Measurements from ENCODE around the gene SPATC1L. TPM values are rescaled to one million over a fixed set of nuclear protein-coding genes. Genes with fewer than 3 reads are reported as not detected.
A peak's percentile ranks its signal among the peaks of the same experiment; 100 is the strongest.

The SPATC1L gene
- total RNA-seq, 1 donor from 2014 or later = 27.5 TPM

GRCh38 chr21:46156678-46157077, 27.6 kb downstream of the SPATC1L start:
- no peak for DNase-seq (ENCODE audit: low read depth, low spot score)
- no peaks in the 10 kb centered on the region for H3K27me3 Mint-ChIP-seq (ENCODE audit: low read depth)
- no peaks in the 10 kb centered on the region for H3K36me3 Mint-ChIP-seq (ENCODE audit: low read depth)

GRCh38 chr21:46156378-46156645, 27.9 kb downstream of the SPATC1L start:
- TF ChIP-seq CTCF (conservative IDR thresholded peaks at IDR 0.05) = no peak
- Mint-ChIP-seq H3K4me1 (peaks cover 12% of the 10 kb centered on the region), H3K4me3 (no peak overlapping the region), H3K9me3 (no peaks in the 10 kb centered on the region), H3K27me3 (ENCODE audit: low read depth) (no peaks in the 10 kb centered on the region), H3K36me3 (ENCODE audit: low read depth) (no peaks in the 10 kb centered on the region), H3K27ac (ENCODE audit: unreplicated experiment) (peak overlapping the region; percentile 96)
- DNase-seq (ENCODE audit: low read depth, low spot score) = no peak

More at GRCh38 chr21:46156678-46157077, 27.6 kb downstream of the SPATC1L start:
- H3K4me3 Mint-ChIP-seq = no peak overlapping the region
- TF ChIP-seq CTCF (conservative IDR thresholded peaks at IDR 0.05) = no peak
- peaks cover 12% of the 10 kb centered on the region for H3K4me1 Mint-ChIP-seq
- H3K27ac Mint-ChIP-seq (ENCODE audit: unreplicated experiment) = no peak overlapping the region
- no peaks in the 10 kb centered on the region for H3K9me3 Mint-ChIP-seq

- H3K4me3 Mint-ChIP-seq = no peak within 1 kb of the TSS
- no peaks in the 10 kb centered on the region for H3K27me3 Mint-ChIP-seq (ENCODE audit: low read depth)
- DNase-seq (ENCODE audit: low read depth, low spot score) = no peak
- no peaks in the 10 kb centered on the region for H3K9me3 Mint-ChIP-seq
- H3K4me1 Mint-ChIP-seq = peaks cover 12% of the 10 kb centered on the region
- H3K36me3 Mint-ChIP-seq (ENCODE audit: low read depth) = no peaks in the 10 kb centered on the region
- TF ChIP-seq CTCF (conservative IDR thresholded peaks at IDR 0.05) = no peak
- H3K27ac Mint-ChIP-seq (ENCODE audit: unreplicated experiment) = peak within 1 kb of the TSS; percentile 96
These were observed 28.5 kb downstream of the SPATC1L start, which contains the start of gene FTCD for GRCh38 chr21:46155514-46156377. Gene FTCD (minus strand): TSS chr21:46155579. CDS start chr21:46155523, 56 bp downstream.

GRCh38 chr21:46154955-46155513, 29.2 kb downstream of the SPATC1L start:
- Mint-ChIP-seq H3K9me3 (no peaks in the 10 kb centered on the region), H3K4me3 (no peak overlapping the region), H3K4me1 (peaks cover 12% of the 10 kb centered on the region), H3K36me3 (ENCODE audit: low read depth) (no peaks in the 10 kb centered on the region), H3K27me3 (ENCODE audit: low read depth) (no peaks in the 10 kb centered on the region), H3K27ac (ENCODE audit: unreplicated experiment) (no peak overlapping the region)
- no peak for DNase-seq (ENCODE audit: low read depth, low spot score)
- TF ChIP-seq CTCF (conservative IDR thresholded peaks at IDR 0.05) = no peak

DNA sequence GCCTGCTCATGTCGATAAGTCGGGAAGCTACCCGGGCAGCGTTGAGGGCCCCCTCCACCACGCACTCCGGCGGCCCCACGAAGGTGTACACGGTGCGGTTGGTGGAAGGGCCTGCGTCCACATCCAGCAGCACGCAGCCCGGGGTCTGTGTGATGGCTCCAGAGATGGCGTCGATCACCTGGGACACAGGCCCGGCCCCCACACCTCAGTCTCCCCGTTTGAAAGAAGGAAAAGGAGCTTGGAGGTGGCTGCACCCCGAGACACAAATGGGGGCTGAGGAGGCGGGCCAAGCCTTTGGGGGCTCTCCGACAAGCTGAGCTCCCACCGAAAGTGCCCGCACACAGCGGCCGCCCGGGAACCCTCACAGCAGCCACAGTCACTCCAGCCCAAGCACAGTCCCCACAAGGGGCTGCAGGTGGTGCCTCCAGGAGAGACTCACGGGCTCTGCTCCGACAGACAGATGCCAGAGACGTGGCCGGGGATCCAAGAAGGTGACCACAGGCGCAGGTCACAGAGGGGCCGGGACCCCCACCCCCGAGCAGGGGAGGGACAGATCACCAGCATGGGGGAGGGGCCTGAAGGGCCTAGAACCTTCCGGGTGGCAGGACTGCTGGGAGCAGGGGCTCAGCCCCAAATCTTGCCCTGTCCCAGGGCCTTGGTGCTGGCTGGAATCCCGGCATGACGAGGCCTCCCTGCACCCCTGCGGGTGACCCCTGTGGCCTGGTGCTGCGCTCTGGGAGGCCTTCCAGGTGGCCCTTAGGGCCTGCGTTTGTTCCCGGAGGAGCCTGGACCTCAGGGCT, 29.9 kb downstream of the SPATC1L start:
- Mint-ChIP-seq H3K36me3 (ENCODE audit: low read depth) (no peaks in the 10 kb centered on the region), H3K9me3 (no peaks in the 10 kb centered on the region), H3K27me3 (ENCODE audit: low read depth) (peaks cover under 1% of the 10 kb centered on the region), H3K27ac (ENCODE audit: unreplicated experiment) (no peak overlapping the region), H3K4me1 (peaks cover 13% of the 10 kb centered on the region), H3K4me3 (no peak overlapping the region)
- no peak for DNase-seq (ENCODE audit: low read depth, low spot score)
- no peak for TF ChIP-seq CTCF (conservative IDR thresholded peaks at IDR 0.05)
